DMS153 treated with DMSO at 0.1 percent for 48 hours (cell line): Measurements from ENCODE around the gene RPSA.
"Not testable (repeated sequence)": the region's sequence is repeated elsewhere in the genome, so short reads cannot be mapped to it uniquely, and the experiment has no call there.

Experiments
- DNase-seq: peaks from one replicate; lab custom pipeline; 2025; ENCODE audit not compliant: unreplicated experiment; lab: John Stamatoyannopoulos, UW

RPSA gene

GRCh38 chr3:39406368-39407258 is at the start of gene RPSA:
Gene RPSA (plus strand): TSS chr3:39406720. CDS start chr3:39407654, 934 bp downstream.
- peak; percentile 34 for DNase-seq

- DNase-seq = no peak
Measured at GRCh38 chr3:39358333-39358732, 48.2 kb upstream of the RPSA start.

DNA sequence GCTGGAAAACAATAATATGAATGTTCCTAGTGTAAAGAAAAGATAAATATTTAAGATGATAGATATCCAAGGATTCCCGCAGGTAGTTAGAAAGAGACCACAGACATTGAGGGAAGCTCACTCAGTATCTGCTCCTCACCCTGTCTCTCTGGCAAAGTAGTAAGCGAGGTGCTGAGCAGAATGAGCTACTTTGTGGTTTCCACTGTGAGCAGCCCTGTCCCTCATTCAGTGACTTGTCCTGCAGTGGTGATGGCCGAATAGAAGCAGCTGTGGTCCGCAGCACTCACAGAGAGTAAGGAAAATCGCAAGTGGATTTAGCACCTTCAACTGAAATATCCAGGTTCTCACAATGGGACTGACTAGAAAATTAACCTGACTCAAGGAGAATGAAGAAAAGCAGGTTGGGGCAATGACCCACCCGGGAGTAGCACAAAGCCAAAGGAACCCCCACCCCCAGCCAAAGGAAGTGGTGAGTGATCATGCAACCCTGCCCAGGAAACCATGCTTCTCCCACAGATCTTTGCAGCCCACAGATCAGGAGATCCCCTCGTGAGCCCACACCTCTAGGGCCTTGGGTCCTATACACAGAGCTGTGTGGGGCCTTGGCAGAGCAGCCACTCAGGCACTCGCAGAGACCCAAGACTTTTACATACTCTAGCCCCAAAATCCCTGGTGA is 45.1 kb upstream of the RPSA start:
- no peak for DNase-seq

DNA sequence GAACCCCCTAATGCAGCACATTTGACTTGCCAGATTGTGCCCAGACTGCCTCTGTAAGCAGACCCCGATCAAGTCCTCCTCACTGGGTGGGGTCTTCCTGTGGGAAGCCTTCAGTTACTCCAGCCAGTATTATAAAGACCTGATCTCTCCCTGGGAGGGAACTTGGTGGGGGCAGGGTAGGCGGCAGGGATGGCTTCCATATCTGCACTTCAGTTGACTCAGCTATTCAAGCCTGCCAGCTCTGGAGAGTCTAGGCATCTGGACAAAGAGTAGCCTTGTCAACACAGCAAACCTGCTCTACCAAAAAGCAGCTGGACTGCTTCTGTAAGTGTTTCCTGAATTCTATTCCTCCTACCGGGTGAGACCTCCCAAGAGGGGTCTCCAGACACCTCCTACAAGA is 44.3 kb upstream of the RPSA start:
- DNase-seq = no peak

- no peak for DNase-seq
Measured at GRCh38 chr3:39362812-39363211, 43.7 kb upstream of the RPSA start.

- DNase-seq = not testable (repeated sequence)
Measured at GRCh38 chr3:39370450-39370849, 36.1 kb upstream of the RPSA start.

GRCh38 chr3:39372833-39373232 is 33.7 kb upstream of the RPSA start:
- DNase-seq = no peak

DNA sequence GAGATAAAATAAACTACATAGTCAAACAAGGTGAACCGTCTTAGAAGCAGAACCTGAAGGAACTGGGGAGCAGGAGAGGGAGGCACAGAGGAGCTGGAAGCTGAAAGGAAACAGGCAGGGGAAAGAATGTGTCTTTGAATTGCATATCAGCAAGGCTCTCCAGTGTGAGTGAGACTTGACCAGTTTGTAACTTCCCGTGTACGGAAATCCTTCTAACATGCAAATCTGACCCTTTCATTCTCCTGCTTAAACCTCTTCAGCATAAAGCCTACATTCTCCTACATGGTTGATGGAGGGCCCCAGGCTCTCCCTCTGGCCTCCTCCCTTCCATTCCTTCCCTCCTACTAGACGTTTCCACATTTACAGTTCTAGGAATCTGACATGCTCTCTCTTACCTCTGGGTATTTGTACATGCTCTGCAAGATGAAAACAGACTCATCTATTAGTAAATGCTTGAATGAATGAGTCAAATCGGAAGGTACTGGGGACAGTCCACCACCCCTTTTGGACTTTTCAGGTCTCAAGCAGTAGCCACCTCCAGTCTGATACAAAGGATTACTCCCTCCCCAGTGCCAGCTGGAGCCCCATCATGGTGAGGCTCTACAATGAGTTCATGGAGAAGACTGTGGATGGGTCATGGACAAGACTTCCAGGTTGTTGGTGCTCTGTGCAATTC is 29.4 kb upstream of the RPSA start:
- DNase-seq = no peak

GRCh38 chr3:39378088-39378487 is 28.4 kb upstream of the RPSA start:
- DNase-seq = no peak

DNA sequence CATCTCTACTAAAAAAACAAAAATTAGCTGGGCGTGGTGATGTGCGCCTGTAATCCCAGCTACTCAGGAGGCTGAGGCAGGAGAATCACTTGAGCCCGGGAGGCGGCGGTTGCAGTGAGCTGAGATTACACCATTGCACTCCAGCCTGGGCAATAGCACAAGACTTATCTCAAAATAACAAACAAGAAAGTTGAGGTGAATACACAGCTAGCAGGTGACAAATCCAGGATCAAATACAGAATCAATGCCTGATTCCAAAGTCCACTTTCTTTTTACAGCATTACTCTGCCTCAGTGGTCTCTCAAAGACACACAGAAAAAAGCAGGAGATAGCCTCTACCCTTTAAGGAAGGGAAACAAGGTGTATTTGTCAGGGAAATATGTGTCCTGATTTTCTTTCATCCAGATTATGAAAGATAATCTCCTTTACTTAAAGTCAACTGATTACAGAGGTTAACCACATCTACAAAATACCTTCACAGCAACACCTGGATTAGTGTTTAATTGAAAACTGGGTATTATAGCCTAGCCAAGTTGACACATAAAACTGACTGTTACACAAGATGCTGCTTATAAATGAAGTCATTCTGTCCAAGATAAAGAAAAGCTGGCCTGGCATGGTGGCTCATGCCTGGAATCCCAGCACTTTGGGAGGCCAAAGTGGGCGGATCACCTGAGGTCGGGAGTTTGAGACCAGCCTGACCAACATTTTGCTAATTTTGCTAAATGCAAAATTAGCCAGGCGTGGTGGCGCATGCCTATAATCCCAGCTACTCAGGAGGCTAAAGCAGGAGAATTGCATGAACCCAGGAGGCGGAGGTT is 27.4 kb upstream of the RPSA start:
- DNase-seq = no peak

DNA sequence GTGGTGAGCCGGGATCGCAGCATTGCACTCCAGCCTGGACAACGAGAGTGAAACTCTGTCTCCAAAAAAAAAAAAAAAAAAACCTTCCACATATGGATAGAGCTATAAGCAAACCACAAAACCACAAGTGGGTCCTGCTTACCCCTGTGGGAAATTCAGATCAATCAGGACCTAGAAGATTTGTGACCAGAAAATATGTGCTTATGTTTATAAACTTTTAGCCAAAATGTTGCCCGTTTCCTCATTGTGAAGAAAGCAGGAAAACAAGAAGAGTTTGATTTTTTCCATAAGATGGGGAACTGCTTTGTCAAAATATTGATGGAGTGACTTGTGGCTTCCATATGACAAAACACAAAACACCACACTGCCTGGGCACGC is 26.8 kb upstream of the RPSA start:
- DNase-seq = no peak

GRCh38 chr3:39381432-39381831 is 25.1 kb upstream of the RPSA start:
- no peak for DNase-seq

- DNase-seq = no peak
Measured at GRCh38 chr3:39383045-39383880, 23.3 kb upstream of the RPSA start, which contains the start of gene SLC25A38. Gene SLC25A38 (plus strand): TSS chr3:39383370. CDS start chr3:39383725, 355 bp downstream.

- no peak for DNase-seq
Measured at GRCh38 chr3:39383881-39384664, 22.4 kb upstream of the RPSA start.

- DNase-seq = no peak
Measured at GRCh38 chr3:39384665-39385000, 21.9 kb upstream of the RPSA start.

GRCh38 chr3:39385456-39386090 is 20.9 kb upstream of the RPSA start:
- DNase-seq = no peak

GRCh38 chr3:39386318-39386717 is 20.2 kb upstream of the RPSA start:
- DNase-seq = no peak

- DNase-seq = no peak
Measured at GRCh38 chr3:39387411-39387975, 19.0 kb upstream of the RPSA start.

DNA sequence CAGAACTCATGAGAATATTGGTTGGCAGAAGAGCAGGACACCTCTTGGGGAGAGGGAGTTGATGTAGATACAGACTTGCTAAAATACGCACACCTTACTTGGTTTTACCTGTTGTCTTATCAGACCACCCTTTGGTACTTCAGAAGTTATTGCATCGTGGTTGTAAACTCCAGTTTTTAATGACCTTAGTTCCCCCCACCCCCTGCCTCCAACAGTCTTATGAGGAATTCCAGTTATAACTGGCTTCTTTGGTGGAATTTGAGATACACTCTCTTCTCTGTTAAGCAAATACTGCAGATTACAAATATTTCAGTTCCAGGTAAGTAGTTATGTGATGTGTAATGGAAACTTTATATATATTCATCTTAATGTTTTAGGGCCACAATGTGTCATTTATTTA is 18.4 kb upstream of the RPSA start:
- DNase-seq = no peak
